OCI-LY7 (cell line): ENCODE results near the gene CNPY1. TPM values are rescaled to one million over a fixed set of nuclear protein-coding genes. Genes with fewer than 3 reads are reported as not detected.

Source experiments
- BruUV-seq: library from RNA; stranded (reverse); fragments of 400-500 nt; replicated peaks from 2 replicates; lab custom pipeline; 2021; lab: Mats Ljungman, UMichigan
- CTCF ChIA-PET: fragments of 300-600 bp; sonication (Branson Sonifier 250); formaldehyde crosslinking; loops from one replicate; lab custom pipeline; 2022; ENCODE audit warnings: antibody characterized with exemption; ENCODE audit not compliant: unreplicated experiment; lab: Charles Lee
- POLR2A ChIA-PET: fragments of 300-600 bp; sonication (Branson Sonifier 250); formaldehyde crosslinking; loops from one replicate; lab custom pipeline; 2022; ENCODE audit warnings: antibody characterized with exemption; lab: Charles Lee
- DNase-seq: peaks from one replicate; pipeline ENCODE4 v3.0.0-alpha.2; 2015; ENCODE audit warnings: low spot score
- H2AFZ ChIP-seq: fragments of 200-600 bp; sonication (generic), shearing (Covaris generic); 2 replicates; pipeline ENCODE4 v1.6.1; 2014; ENCODE audit warnings: mild to moderate bottlenecking, antibody characterized with exemption, low read length, moderate library complexity
- H3K27ac ChIP-seq: fragments of 200-600 bp; sonication (generic); 2 replicates; pipeline ENCODE4 v1.5.1; 2014; ENCODE audit warnings: mixed run types, low read depth, mild to moderate bottlenecking, moderate library complexity, low read length, inconsistent platforms; ENCODE audit not compliant: poor library complexity, severe bottlenecking
- H3K36me3 ChIP-seq: fragments of 200-600 bp; sonication (generic); 2 replicates; pipeline ENCODE4 v1.6.1; 2014; ENCODE audit warnings: mild to moderate bottlenecking, antibody characterized with exemption, low read length, moderate library complexity, mixed read lengths; ENCODE audit not compliant: insufficient read depth
- H3K4me1 ChIP-seq: fragments of 200-600 bp; sonication (generic); 2 replicates; pipeline ENCODE4 v1.5.1; 2014; ENCODE audit warnings: mild to moderate bottlenecking, low read length; ENCODE audit not compliant: insufficient read depth, poor library complexity, severe bottlenecking
- H3K4me2 ChIP-seq: fragments of 200-600 bp; sonication (generic); 2 replicates; pipeline ENCODE4 v1.6.1; 2014; ENCODE audit warnings: mild to moderate bottlenecking, low read length
- H3K4me3 ChIP-seq: fragments of 200-600 bp; sonication (generic); 2 replicates; pipeline ENCODE4 v1.5.1; 2014; ENCODE audit warnings: mild to moderate bottlenecking, low read depth, low read length; ENCODE audit not compliant: poor library complexity, severe bottlenecking
- H3K79me2 ChIP-seq: fragments of 200-600 bp; sonication (generic); 2 replicates; pipeline ENCODE4 v1.6.1; 2016; ENCODE audit warnings: low read depth, mild to moderate bottlenecking, low read length, moderate library complexity, mixed read lengths; ENCODE audit not compliant: insufficient read depth
- H3K9me2 ChIP-seq: fragments of 200-600 bp; sonication (generic); 2 replicates; pipeline ENCODE4 v1.6.1; 2016; ENCODE audit warnings: mild to moderate bottlenecking, low read length, mixed read lengths; ENCODE audit not compliant: insufficient read depth
- H3K9me3 ChIP-seq: fragments of 200-600 bp; sonication (generic); 2 replicates; pipeline ENCODE4 v1.6.1; 2014; ENCODE audit warnings: mild to moderate bottlenecking, mixed run types, low read length, mixed read lengths
- H4K20me1 ChIP-seq: fragments of 200-600 bp; sonication (generic); 2 replicates; pipeline ENCODE4 v1.6.1; 2014; ENCODE audit warnings: mild to moderate bottlenecking, antibody characterized with exemption, low read length, moderate library complexity, mixed read lengths; ENCODE audit not compliant: insufficient read depth
- EZH2phosphoT487 ChIP-seq: fragments of 200-600 bp; sonication (generic); IDR thresholded peaks from 2 replicates; pipeline ENCODE4 v1.6.1; 2018; ENCODE audit warnings: low read depth, borderline replicate concordance, mild to moderate bottlenecking, mixed run types, antibody characterized with exemption, low read length, moderate library complexity, mixed read lengths
- intact Hi-C: fragments of 100-400 bp; cut with micrococcal nuclease; formaldehyde crosslinking; loops from one replicate; pipeline ENCODE4 v1.10.0; 2022; ENCODE audit not compliant: unreplicated experiment
- total RNA-seq, 2 experiments: library from RNA; depleted of rRNA in 1 of 2; stranded (reverse); fragments of >200 nt in 1 of 2; shearing (Covaris generic) in 1 of 2; gene quantifications; 2 replicates each; pipeline ENCODE4 v1.2.3, GENCODE V29; 2014 to 2022
- TF ChIP-seq, protein P1 (sequence below): fragments of 200-600 bp; sonication (generic); conservative IDR thresholded peaks from 2 replicates; pipeline ENCODE4 v1.5.1; 2014; ENCODE audit warnings: mild to moderate bottlenecking, antibody characterized with exemption, low read length, moderate library complexity, mixed read lengths

CNPY1 gene
- total RNA-seq, 2 experiments from 2014 or later = not detected

DNA sequence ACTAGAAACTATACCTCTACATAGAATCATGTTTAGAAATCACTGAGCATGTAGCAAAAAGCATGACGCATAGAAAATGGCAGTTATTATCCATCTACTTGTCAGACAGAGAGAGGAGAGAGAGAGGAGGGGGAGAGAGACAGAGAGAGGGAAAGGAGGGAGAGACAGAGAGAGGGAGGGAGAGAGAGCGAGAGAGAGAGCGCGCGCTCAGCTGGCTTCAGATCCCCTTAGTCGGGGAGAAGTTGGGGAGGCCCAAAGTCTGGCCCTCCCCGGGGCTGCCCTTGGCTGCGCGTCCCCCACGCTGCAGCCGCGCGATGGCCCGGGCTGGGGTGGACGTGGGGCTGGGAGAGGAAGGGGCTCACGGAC, 37.0 kb downstream of the CNPY1 start:
- no peak overlapping the region for H2AFZ ChIP-seq
- no peaks in the 10 kb centered on the region for H3K9me2 ChIP-seq
- ChIA-PET CTCF (no interaction called here), POLR2A (no interaction called here)
- no peak overlapping the region for H3K27ac ChIP-seq
- H3K4me3 ChIP-seq = no peak overlapping the region
- no peaks in the 10 kb centered on the region for H3K36me3 ChIP-seq
- H3K4me2 ChIP-seq = no peak overlapping the region
- H3K79me2 ChIP-seq = no peaks in the 10 kb centered on the region
- no peak for TF ChIP-seq EZH2phosphoT487
- TF ChIP-seq, protein P1, sequence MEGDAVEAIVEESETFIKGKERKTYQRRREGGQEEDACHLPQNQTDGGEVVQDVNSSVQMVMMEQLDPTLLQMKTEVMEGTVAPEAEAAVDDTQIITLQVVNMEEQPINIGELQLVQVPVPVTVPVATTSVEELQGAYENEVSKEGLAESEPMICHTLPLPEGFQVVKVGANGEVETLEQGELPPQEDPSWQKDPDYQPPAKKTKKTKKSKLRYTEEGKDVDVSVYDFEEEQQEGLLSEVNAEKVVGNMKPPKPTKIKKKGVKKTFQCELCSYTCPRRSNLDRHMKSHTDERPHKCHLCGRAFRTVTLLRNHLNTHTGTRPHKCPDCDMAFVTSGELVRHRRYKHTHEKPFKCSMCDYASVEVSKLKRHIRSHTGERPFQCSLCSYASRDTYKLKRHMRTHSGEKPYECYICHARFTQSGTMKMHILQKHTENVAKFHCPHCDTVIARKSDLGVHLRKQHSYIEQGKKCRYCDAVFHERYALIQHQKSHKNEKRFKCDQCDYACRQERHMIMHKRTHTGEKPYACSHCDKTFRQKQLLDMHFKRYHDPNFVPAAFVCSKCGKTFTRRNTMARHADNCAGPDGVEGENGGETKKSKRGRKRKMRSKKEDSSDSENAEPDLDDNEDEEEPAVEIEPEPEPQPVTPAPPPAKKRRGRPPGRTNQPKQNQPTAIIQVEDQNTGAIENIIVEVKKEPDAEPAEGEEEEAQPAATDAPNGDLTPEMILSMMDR = no peak
- no peak for DNase-seq
- no peaks in the 10 kb centered on the region; the same call in 1 of the 2 replicates for H4K20me1 ChIP-seq
- no peaks in the 10 kb centered on the region for H3K4me1 ChIP-seq
- no peaks in the 10 kb centered on the region for H3K9me3 ChIP-seq
- BruUV-seq = no TSS peak
- intact Hi-C loops = no loop called here

DNA sequence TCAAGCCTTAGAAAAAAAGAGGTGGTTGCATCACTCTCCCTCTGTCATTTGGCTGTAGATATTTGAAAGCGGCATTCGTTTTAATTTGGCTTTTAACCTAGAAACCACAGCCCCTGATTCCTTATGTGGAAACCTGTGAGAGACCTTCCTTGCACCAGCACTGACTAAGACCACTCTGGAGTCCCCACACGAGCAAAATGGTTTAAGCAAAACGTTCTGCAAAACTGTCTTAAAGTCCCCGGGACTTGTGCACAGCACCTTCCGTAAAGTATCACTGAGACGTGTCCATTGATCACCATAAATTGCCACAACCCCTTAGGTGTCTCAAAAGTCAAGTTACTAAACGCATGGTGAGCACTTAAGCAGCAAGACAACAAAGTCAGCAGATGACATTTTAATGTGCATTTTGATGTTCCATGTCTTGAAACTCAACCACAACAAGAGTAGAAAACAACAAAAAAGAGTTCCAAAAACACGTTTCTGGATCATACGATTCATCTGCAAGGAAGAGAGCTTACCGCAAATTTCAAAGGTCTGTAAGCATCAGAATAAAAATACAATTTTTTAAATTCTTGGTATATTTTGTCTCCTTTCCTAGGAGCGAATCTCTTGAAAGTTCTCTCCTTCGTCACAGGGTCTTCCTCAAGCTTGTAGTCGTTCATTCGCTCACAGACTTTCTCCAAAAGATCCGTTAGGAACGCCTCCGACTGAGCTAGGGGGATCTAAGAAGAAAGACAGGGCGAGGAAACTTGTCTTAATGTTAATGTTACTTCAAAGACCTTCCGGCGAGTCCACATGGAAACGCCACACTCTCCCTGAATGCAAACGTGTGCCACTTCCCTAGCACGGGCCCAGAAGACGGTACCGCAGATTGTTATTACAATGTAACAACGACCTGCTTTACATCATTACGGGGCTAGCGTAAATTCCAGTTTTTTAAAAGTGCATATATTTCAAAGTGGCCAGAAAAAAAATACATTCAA, 37.7 kb downstream of the CNPY1 start:
- Histone ChIP-seq H3K79me2 (no peaks in the 10 kb centered on the region), H3K4me2 (no peak overlapping the region), H2AFZ (no peak overlapping the region), H4K20me1 (no peaks in the 10 kb centered on the region; the same call in 1 of the 2 replicates), H3K9me2 (no peaks in the 10 kb centered on the region), H3K4me1 (no peaks in the 10 kb centered on the region), H3K27ac (no peak overlapping the region), H3K4me3 (no peak overlapping the region), H3K36me3 (no peaks in the 10 kb centered on the region), H3K9me3 (no peaks in the 10 kb centered on the region)
- no peak for DNase-seq
- POLR2A ChIA-PET = no interaction called here
- no TSS peak for BruUV-seq
- CTCF ChIA-PET = no interaction called here
- no peak for TF ChIP-seq EZH2phosphoT487
- TF ChIP-seq, protein P1 = no peak
- intact Hi-C loops = no loop called here

DNA sequence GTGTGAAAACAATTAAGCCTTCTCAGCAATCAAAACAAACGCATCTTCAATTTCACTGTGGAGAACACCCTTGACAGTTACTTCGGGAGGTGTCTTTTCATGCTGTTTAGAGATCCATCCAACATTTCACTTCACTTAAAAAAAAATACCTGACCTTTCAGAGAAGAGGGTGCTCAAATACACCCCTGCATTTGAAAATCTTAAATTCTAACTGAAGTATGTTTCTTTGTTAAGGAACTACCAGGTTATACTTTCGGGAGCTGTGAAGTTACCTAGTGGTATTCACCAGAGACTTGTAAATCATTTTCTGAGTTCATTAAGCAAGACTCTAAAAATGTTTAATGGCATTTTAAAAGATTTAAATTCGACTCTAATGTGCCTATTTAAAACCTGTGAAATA, 38.8 kb downstream of the CNPY1 start:
- DNase-seq = no peak
- ChIA-PET CTCF (no interaction called here), POLR2A (no interaction called here)
- Histone ChIP-seq H3K4me1 (no peaks in the 10 kb centered on the region), H3K4me2 (no peak overlapping the region), H3K4me3 (no peak overlapping the region), H3K79me2 (no peaks in the 10 kb centered on the region), H2AFZ (no peak overlapping the region), H3K9me3 (no peaks in the 10 kb centered on the region), H3K27ac (no peak overlapping the region), H3K36me3 (no peaks in the 10 kb centered on the region), H3K9me2 (no peaks in the 10 kb centered on the region), H4K20me1 (no peaks in the 10 kb centered on the region; the same call in 1 of the 2 replicates)
- TF ChIP-seq, protein P1 = no peak
- no peak for TF ChIP-seq EZH2phosphoT487
- intact Hi-C loops = no loop called here
- BruUV-seq = no TSS peak
